GM13977 (cell line): Measurements from ENCODE around the gene LDHD.

Experiments
- DNase-seq: peaks from one replicate; pipeline ENCODE4 v3.0.0; 2012; ENCODE audit warnings: low spot score
- in situ Hi-C: fragments of 300-500 bp; cut with MboI; formaldehyde crosslinking; loops from one replicate; pipeline ENCODE4 v1.12.0; 2022; ENCODE audit warnings: low sequenced_read_pairs, low pct_unique_long_range_greater_than_20kb, mixed read lengths, inconsistent platforms; ENCODE audit not compliant: unreplicated experiment
- TF ChIP-seq, protein P1 (sequence below): IDR thresholded peaks from 2 replicates; pipeline ENCODE4 v1.5.1; 2012; ENCODE audit warnings: mild to moderate bottlenecking, control low read depth; ENCODE audit not compliant: insufficient read depth; ENCODE audit errors: extremely low read depth, missing control alignments

The LDHD gene

GRCh38 chr16:75110637-75111513 is 5.7 kb downstream of the LDHD start:
- TF ChIP-seq, protein P1, sequence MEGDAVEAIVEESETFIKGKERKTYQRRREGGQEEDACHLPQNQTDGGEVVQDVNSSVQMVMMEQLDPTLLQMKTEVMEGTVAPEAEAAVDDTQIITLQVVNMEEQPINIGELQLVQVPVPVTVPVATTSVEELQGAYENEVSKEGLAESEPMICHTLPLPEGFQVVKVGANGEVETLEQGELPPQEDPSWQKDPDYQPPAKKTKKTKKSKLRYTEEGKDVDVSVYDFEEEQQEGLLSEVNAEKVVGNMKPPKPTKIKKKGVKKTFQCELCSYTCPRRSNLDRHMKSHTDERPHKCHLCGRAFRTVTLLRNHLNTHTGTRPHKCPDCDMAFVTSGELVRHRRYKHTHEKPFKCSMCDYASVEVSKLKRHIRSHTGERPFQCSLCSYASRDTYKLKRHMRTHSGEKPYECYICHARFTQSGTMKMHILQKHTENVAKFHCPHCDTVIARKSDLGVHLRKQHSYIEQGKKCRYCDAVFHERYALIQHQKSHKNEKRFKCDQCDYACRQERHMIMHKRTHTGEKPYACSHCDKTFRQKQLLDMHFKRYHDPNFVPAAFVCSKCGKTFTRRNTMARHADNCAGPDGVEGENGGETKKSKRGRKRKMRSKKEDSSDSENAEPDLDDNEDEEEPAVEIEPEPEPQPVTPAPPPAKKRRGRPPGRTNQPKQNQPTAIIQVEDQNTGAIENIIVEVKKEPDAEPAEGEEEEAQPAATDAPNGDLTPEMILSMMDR = peak; percentile 94
- DNase-seq = peak; percentile 92
- in situ Hi-C loops = no loop called here

DNA sequence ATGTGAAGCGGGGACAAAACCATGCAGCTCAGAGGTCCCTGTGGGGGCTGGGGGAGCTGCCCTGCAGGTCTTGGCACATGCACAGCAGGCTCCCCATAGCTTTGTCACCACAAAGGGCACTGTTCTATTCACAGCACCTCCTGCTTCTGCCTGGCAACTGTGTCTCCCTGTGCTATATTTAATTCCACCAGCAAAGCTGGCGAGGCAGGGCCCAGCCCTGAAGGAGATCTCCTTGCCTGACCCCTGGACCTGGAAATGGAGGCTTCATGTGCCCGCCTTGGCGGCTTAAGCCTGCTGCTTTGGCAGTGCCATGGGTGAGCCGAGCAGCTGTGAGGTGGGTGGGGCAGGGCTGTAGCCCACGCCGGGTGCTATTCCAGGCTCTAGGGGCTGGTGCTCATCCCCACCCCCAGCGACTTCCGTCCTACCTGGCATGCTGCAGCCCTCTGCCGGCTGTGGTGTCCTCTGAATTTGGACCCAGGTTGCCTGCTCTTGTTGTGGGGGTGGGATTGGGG is 6.8 kb downstream of the LDHD start:
- TF ChIP-seq, protein P1 = no peak
- DNase-seq = no peak
- in situ Hi-C loops = loop anchor here (10.0 kb wide), 1 partner anchor 115 kb away; the partner anchor contains the start of gene ZNRF1

DNA sequence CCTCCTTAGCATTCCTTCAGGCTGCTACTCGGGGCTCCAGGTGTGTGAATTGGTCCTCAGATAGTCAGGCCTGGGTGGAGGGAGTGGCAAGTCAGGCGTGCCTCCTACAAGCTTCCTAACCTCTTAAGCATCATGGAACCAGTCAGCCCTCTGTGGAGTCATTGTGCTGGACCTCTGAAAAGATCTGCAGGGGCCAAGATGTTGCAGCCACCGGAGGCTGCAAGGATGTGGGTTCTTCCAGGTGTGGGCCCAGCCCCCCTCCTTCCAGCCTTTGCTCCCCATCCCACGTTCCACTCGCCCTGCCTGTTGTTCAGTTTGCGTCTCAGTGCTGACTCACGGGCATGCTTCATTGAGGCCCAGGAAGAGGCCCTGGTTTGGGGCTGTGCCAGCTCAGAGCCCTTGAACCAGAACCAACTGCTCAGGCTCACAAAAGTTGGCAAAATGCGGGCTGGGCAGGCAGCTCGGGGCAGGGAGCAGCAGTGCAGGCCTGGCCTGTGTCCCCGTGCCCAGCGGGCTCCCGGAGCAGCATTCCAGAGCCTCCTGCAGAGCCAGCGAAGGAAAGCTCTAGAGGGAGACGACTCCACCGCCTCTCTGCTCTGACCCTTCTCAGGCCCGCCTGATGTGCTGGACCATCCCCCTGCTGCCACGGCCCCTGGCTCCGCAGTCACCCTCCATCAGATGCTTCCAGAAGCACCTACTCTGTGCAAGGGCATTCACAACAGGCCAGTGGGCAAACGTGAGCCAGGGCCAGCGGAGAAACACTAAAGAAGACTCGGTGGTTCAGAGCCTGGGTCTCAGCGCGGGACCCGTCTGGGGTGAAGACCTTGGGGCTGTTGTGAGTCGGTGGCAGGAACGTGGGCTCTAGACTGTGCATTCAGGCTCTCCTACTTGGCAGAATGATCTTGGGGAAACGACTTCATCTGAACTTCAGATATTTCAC is 7.5 kb downstream of the LDHD start:
- no peak for DNase-seq
- in situ Hi-C loops = loop anchor here (10.0 kb wide), 1 partner anchor 114 kb away; the partner anchor contains the start of gene ZNRF1
- TF ChIP-seq, protein P1 = no peak

DNA sequence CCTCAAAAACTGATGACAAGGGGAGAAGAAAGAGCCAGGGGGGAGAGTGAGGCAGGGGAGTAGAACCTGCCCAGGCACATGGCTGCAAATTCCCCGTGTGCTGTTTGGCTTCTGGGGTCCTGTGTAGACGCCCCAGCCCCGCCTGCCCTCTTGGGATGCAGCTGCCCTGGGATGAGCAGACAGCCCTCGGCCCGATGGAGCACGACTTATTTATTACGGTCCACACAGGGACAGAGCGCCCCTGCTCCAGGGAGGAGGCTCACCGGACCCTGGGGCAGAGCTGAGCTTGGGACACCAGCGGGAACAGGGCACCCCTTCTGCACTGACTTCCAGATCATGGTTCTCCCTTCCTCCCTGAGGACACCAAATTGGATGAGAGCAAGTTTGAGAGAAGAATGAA is 9.1 kb downstream of the LDHD start:
- in situ Hi-C loops = loop anchor here (10.0 kb wide), 1 partner anchor 113 kb away; the partner anchor contains the start of gene ZNRF1
- TF ChIP-seq, protein P1 = no peak
- DNase-seq = no peak

- TF ChIP-seq, protein P1 = no peak
- DNase-seq = no peak
- in situ Hi-C loops = loop anchor here (10.0 kb wide), 1 partner anchor 112 kb away; the partner anchor contains the start of gene ZNRF1
Measured at GRCh38 chr16:75106351-75107274, 10.0 kb downstream of the LDHD start.
